GM23338 (cell line): ENCODE results near the gene TEX51. TPM values are rescaled to one million over a fixed set of nuclear protein-coding genes. Genes with fewer than 3 reads are reported as not detected.

Source experiments
- ATAC-seq: fragments of 200-7000 bp; cut with Tn5 transposase; 3 replicates; pipeline ENCODE4 v1.9.1; 2020
- DNase-seq: peaks from one replicate; pipeline ENCODE4 v3.0.0-alpha.2; 2015; ENCODE audit warnings: low spot score
- H2AFZ ChIP-seq: fragments of 200-600 bp; sonication (generic); 2 replicates; pipeline ENCODE4 v1.8.0; 2016; ENCODE audit warnings: antibody characterized with exemption, mild to moderate bottlenecking, moderate library complexity
- H3F3A ChIP-seq: fragments of 200-600 bp; sonication (generic); replicated peaks from 2 replicates; pipeline ENCODE4 v1.8.0; 2017; ENCODE audit warnings: antibody characterized with exemption, mixed run types, low read depth
- H3K27ac ChIP-seq: fragments of 200-600 bp; sonication (generic); 2 replicates; pipeline ENCODE4 v1.6.1; 2016; ENCODE audit warnings: low read depth
- H3K27me3 ChIP-seq: fragments of 200-600 bp; sonication (generic); 2 replicates; pipeline ENCODE4 v1.8.0; 2016; ENCODE audit warnings: mild to moderate bottlenecking, mixed run types, moderate library complexity; ENCODE audit not compliant: insufficient read depth
- H3K36me3 ChIP-seq: fragments of 200-600 bp; sonication (generic); 2 replicates; pipeline ENCODE4 v1.8.0; 2016; ENCODE audit warnings: mild to moderate bottlenecking; ENCODE audit not compliant: insufficient read depth
- H3K4me1 ChIP-seq: fragments of 200-600 bp; sonication (generic); 2 replicates; pipeline ENCODE4 v1.8.0; 2016; ENCODE audit warnings: mild to moderate bottlenecking, moderate library complexity; ENCODE audit not compliant: insufficient read depth
- H3K4me2 ChIP-seq: fragments of 200-600 bp; sonication (generic); 2 replicates; pipeline ENCODE4 v1.7.1; 2017; ENCODE audit warnings: mixed run types
- H3K4me3 ChIP-seq: fragments of 200-600 bp; sonication (generic); 2 replicates; pipeline ENCODE4 v1.6.1; 2016; ENCODE audit warnings: mixed run types
- H3K79me2 ChIP-seq: fragments of 200-600 bp; sonication (generic); replicated peaks from 2 replicates; pipeline ENCODE4 v1.8.0; 2017; ENCODE audit warnings: mild to moderate bottlenecking; ENCODE audit not compliant: insufficient read depth
- H3K9me2 ChIP-seq: fragments of 200-600 bp; sonication (generic); 2 replicates; pipeline ENCODE4 v1.8.0; 2017; ENCODE audit not compliant: insufficient read depth
- H4K20me1 ChIP-seq: fragments of 200-600 bp; sonication (generic); replicated peaks from 2 replicates; pipeline ENCODE4 v1.8.0; 2017; ENCODE audit warnings: mild to moderate bottlenecking; ENCODE audit not compliant: insufficient read depth
- H3K27ac Mint-ChIP-seq: 2 replicates; pipeline ENCODE4 v1.8.0; 2020; ENCODE audit warnings: inconsistent platforms, mild to moderate bottlenecking, moderate library complexity, mixed read lengths
- H3K27me3 Mint-ChIP-seq: 3 replicates; pipeline ENCODE4 v1.8.0; 2022; ENCODE audit warnings: low read depth, mild to moderate bottlenecking, moderate library complexity, mixed read lengths, inconsistent platforms; ENCODE audit not compliant: insufficient read depth, poor library complexity
- H3K36me3 Mint-ChIP-seq: 3 replicates; pipeline ENCODE4 v1.8.0; 2021; ENCODE audit warnings: low read depth, mild to moderate bottlenecking, inconsistent platforms, moderate library complexity, mixed read lengths
- H3K4me1 Mint-ChIP-seq: 3 replicates; pipeline ENCODE4 v1.8.0; 2020; ENCODE audit warnings: mild to moderate bottlenecking, inconsistent platforms, mixed read lengths
- H3K4me3 Mint-ChIP-seq: 3 replicates; pipeline ENCODE4 v1.8.0; 2021; ENCODE audit warnings: moderate library complexity, mild to moderate bottlenecking, inconsistent platforms, mixed read lengths
- H3K9me3 Mint-ChIP-seq: 3 replicates; pipeline ENCODE4 v1.8.0; 2020; ENCODE audit warnings: moderate library complexity, mild to moderate bottlenecking, inconsistent platforms, mixed read lengths
- NANOG ChIP-seq: IDR thresholded peaks from 2 replicates; pipeline ENCODE4 v1.6.1; 2016; ENCODE audit warnings: antibody characterized with exemption, borderline replicate concordance
- REST ChIP-seq: IDR thresholded peaks from one replicate; pipeline ENCODE4 v1.6.1; 2018; ENCODE audit warnings: antibody characterized with exemption; ENCODE audit not compliant: unreplicated experiment
- ZNF114 ChIP-seq: fragments of 250-450 bp; sonication (Bioruptor Pico); IDR thresholded peaks from 2 replicates; pipeline ENCODE4 v1.5.0; 2020; ENCODE audit warnings: mild to moderate bottlenecking, moderate library complexity
- ZNF331 ChIP-seq: fragments of 250-450 bp; sonication (Bioruptor Pico); IDR thresholded peaks from 2 replicates; pipeline ENCODE4 v1.5.0; 2020; ENCODE audit warnings: low read depth, mild to moderate bottlenecking, moderate library complexity
- polyA plus RNA-seq: library from polyadenylated mRNA; unstranded; fragments of >200 nt; fragmentation: Nextera tagmentation; extraction: Ambion mirVana; gene quantifications from 2 replicates; pipeline ENCODE4 v1.2.1, GENCODE V29; 2016
- total RNA-seq: library from RNA; depleted of rRNA; stranded (reverse); fragments of >200 nt; shearing (Covaris generic); gene quantifications from 2 replicates; pipeline ENCODE4 v1.2.3, GENCODE V29; 2014; rRNA removed

Gene TEX51
- total and polyA plus RNA-seq, 2 experiments from 2014 or later: not detected

GRCh38 chr2:126950504-126950903 is 51.8 kb downstream of the TEX51 start:
- no peak overlapping the region for H3K27ac ChIP-seq
- H3K4me3 Mint-ChIP-seq: no peak overlapping the region
- peaks cover 9% of the 10 kb centered on the region for H3K36me3 Mint-ChIP-seq
- no peaks in the 10 kb centered on the region for H3K36me3 ChIP-seq
- ATAC-seq (no peak), DNase-seq (no peak)
- no peak overlapping the region for H3K4me2 ChIP-seq
- peaks cover 20% of the 10 kb centered on the region for H3K9me3 Mint-ChIP-seq
- H2AFZ ChIP-seq: no peak overlapping the region
- H3F3A ChIP-seq: no peaks in the 10 kb centered on the region
- H3K27me3 ChIP-seq: no peaks in the 10 kb centered on the region
- no peak overlapping the region for H3K27ac Mint-ChIP-seq
- no peaks in the 10 kb centered on the region for H4K20me1 ChIP-seq
- H3K4me3 ChIP-seq: no peak overlapping the region
- peaks cover 15% of the 10 kb centered on the region for H3K4me1 ChIP-seq
- H3K79me2 ChIP-seq: no peaks in the 10 kb centered on the region
- TF ChIP-seq ZNF331: no peak
- TF ChIP-seq ZNF114 (CRISPR knock-in tag): no peak
- TF ChIP-seq REST: no peak
- TF ChIP-seq NANOG: no peak
- H3K9me2 ChIP-seq: no peaks in the 10 kb centered on the region
- H3K4me1 Mint-ChIP-seq: peaks cover 18% of the 10 kb centered on the region
- peaks cover 29% of the 10 kb centered on the region for H3K27me3 Mint-ChIP-seq

Other genes with a start within 250 kb of the TEX51 start
- gene GYPC, start 242.7 kb upstream of the TEX51 start, total RNA-seq: 13.4 and 19.6 TPM in 2 replicates
- gene GYPC, start 242.7 kb upstream of the TEX51 start, polyA plus RNA-seq: 29.7 and 31.2 TPM in 2 replicates
- 52.7 and 56.4 TPM in 2 replicates for gene BIN1, start 208.3 kb downstream of the TEX51 start, total RNA-seq
- gene BIN1, start 208.3 kb downstream of the TEX51 start, polyA plus RNA-seq: 30.0 and 30.1 TPM in 2 replicates